HG03571 (cell line): ENCODE results near the gene LMF2.
A peak's percentile ranks its signal among the peaks of the same experiment; 100 is the strongest.
"Not testable (repeated sequence)": the region's sequence is repeated elsewhere in the genome, so short reads cannot be mapped to it uniquely, and the experiment has no call there.

Source experiments
- ATAC-seq: cut with Tn5 transposase; IDR thresholded peaks from one replicate; pipeline ENCODE4 v1.9.1; 2021; ENCODE audit not compliant: unreplicated experiment

Gene LMF2

DNA sequence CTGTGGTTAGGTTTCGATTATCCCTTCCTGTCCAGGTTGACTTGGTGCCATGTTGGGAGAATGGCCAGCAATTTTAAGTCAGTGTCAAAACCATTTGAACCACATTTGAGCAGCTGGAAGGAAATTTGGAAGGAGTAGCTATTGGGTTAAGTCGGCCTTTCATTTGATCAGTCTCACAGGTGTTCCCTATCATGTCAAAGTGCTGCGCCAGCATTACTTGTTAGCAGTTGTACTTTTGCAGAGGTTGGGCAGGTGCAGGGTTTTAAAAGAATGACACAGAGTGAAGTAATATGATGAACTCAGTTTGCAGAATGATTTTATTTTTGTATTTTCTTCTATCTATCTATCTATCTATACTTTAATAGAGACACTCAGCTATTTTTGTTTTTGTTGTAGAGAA is 28.7 kb upstream of the LMF2 start:
- no peak for ATAC-seq

DNA sequence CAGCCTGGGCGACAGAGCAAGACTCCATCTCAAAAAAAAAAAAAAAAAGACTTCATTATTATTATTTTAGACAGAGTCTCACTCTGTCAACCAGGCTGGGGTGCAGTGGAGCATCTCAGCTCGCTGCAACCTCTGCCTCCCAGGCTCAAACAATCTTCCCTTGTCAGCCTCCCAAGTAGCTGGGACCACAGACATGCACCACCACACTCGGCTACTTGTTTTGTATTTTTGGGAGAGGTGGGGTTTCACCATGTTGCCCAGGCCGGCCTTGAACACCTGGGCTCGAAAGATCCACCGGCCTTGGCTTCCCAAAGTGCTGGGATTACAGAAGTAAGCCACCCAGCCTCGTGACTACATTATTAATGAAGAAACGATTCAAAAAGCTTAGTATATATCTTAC is 27.6 kb upstream of the LMF2 start:
- ATAC-seq: no peak

DNA sequence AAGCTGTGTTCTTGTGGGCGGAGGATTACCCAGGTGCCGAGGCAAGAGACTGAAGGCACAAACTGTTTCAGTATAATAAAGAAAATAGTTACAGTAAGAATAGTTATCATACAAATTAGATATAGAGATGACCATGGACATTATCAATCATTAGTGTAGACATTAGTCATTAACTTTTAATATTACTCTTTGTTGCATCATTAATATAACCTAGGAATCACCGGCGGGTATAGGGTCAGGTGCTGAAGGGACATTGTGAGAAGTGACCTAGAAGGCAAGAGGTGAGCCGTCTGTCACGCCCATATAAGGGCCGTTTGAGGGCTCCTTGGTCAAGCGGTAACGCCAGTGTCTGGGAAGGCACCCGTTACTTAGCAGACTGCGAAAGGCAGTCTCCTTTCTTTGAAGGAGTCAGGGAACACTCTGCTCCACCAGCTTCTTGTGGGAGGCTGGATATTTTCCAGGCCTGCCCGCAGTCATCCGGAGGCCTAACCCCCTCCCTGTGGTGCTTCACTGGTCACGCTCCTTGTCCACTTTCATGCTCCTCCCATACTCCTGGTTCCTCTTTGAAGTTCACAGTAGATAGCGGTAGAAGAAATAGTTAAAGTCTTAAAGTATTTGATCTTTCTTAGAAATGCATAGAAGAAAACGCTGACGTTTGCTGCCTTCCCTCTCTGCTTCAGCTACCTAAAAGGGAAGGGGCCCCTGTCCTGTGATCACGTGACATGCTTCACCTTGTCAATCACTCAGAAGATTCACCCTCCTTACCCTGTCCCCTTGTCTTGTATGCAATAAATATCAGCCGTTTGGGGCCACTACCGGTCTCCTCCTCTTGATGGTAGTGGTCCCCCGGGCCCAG is 26.6 kb upstream of the LMF2 start:
- ATAC-seq: not testable (repeated sequence)

DNA sequence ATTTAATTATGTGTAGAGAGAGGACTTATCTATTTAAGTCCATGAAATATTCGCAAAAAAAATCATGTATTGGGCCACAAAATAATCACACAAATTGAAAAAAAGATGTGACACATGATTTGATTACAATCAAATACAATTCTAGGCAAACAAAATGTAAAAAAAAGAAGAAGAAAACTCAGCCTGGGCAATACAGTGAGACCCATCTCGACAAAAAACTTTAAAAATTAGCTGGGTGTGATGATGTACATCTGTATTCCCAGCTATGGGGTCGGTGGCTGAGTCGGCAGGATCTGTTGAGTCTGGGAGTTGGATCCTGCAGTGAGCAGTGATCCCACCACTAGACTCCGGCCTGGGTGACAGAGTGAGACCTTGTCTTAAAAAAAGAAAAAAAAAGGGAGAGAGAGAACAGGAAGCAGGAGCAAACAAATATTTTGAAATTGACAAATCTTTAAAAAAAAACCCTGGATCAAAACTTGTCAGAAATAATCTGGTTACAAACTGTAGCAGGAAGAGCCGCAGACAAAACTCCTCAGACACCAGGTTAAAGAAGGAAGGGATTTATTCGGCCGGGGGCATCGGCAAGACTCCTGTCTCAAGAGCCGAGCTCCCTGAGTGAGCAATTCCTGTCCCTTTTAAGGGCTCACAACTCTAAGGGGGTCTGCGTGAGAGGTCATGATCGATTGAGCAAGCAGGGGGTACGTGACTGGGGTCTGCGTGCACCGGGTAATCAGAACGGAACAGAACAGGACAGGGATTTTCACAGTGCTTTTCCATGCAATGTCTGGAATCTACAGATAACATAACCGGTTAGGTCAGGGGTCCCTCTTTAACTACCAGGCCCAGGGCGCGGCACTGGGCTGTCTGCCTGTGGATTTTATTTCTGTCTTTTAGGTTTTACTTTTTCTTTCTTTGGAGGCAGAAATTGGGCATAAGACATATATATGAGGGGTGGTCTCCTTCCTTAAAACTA is 25.6 kb upstream of the LMF2 start:
- no peak for ATAC-seq

DNA sequence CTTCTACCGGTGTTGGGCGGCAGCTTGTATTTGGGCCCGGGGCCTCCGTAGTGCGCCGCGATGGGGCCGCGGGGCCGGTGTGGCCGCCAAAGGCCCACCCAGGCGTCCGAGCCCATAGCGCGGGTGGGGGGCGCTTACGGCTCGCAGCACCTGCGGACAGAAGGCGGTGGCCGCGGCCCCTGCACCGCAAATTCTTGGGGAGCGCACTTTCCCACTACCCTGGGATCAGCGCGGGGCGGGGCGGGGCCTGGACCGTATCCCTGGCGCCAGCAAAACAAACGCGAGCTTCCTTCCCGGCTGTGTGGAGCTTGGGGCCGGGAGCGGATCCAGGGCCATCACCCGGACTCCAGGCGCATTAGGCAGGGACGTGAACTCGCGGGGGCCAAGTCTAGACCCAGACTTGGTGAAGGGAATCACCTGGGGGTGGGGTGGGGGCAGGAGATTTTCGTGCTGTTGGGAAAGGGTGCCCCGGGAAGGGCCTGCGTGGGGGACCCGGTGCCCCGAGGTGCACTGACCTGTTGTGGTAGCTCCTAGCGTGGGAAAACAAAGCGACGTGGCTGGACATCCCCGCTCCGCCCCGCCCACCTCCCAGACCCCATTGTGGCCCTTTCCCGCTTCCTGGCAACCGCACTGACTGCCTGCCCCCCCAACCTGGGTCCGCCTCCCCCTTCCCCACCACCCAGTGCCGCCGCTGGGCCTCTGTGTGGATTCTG is 24.6 kb upstream of the LMF2 start:
- ATAC-seq: no peak

DNA sequence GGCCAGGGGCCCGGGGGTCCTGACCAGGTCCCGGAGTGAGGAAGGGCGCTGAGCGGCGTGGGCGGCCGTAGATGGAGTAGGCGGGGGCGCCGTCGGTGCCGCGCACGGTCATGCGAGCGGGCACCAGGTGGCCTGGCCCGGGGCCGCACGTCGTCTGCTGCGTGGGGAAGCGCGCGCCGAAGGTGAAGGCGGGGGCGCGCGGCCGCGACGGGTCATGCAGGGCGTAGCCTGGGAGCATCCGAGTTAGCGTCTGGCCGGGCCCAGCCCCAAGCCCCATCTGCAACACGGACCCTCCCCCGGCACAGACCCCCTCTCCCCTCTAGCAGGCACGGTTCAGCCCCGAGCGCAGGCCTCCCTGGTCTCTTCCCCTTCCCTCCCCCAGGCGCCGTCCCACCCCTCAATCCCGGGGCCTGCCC is 24.1 kb upstream of the LMF2 start:
- no peak for ATAC-seq

DNA sequence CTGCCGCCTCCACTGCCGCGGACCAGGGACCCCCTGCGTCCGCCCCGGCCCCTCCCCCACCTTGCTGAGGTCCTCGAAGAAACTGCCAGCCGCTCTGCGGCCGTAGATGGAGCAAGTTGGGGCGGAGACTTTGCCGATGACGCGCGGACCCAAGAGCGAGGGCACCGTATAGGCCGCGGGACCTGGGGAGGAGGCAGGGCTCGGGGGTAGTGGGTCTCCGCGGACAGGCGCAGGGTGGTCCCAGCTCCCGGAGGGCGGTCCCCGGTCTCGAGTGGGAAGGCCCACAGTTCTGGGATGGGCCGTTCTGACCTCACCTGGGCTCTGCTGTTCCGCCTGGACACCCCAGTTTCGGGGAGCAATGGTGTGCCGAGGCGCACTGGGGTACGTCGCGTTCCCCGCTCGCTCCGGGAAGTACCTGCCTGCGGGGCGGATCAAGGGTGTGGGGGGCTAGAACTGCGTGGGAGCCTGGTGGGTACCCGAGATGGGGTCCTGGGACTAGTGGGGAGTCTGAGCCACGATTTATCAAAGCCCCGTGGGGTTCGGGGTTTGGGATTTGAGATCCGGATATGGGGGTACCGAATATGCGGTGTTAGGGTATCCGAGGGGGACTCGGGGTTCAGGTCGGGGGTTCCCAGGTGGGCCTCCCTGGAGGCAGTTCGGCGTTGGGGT is 23.5 kb upstream of the LMF2 start:
- peak; percentile 26 for ATAC-seq

DNA sequence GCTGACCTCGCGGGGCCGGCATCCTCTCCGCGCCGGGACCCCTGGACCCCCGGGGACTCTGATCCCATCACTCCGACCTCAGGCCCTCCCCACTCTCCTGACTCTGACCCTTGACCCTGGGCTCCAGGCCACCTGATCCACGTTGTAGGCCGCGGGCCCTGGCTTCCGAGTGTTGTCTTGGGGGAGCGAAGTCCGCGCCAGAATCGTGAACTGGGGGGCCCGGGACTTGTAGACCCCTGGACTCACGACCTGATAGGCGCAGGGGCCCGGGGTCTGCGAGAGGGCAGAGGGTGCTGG is 23.0 kb upstream of the LMF2 start:
- ATAC-seq: no peak

DNA sequence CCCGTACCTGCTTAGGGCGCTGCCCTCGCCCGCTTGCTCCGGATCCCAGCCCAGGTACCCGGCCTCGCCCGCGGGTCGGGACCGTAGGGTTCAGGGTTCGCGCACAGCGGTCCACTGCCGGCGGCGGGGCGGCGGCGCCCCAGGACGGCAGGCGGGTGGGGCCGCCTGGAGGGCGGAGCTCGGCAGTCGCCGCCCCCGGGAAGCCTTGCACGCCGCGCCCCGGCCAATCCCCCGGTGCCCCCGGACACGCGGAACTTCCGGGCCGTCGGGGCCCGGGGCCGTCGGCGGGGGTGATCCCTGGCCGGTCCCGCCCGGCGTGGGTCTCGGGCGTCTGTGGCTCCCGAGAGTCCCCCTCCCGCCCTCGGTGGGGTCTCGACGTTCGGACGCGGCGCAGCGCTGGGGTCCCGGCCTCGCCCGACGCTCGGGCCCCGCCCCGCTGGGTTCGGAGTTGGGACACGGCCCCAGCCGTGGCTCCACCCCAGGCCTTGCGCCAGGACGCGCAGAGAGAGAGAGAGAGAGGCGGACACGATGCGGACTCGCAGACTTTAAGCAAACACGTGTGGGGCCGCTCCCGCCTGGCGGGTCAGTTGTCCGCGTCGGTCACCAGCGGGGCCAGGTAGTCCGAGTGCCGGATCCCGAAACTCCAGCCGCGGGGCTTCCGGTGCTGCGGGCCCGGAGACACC is 22.5 kb upstream of the LMF2 start, which contains the start of gene TYMP:
Gene TYMP (minus strand): TSS at position 116 of the 683 bp plus-strand sequence. CDS start 303 bp downstream, outside the sequence.
- no peak for ATAC-seq

DNA sequence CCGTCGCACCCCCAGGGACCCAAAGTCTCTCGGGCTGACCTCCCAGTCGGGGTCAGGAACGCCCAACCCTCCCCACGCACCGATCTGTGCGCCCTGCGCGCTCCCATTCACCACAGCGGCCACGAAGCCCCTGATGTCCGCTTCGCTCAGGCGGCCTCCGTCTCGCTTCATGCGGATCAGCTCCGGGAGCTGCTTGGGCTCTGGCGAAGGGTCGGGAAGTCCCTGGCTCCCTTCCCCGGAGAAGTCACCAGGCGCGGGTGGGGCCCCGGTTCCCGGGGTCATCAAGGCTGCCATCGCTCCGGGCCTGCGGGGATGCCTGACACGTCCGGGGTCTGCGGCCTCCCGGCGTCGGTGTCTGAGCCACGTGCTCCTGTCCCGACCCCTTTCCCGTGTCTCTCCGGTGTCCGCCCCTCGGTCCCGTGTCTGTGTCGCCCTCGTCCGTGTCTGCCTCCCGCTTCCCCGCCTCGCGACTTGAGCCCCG is 22.0 kb upstream of the LMF2 start:
- ATAC-seq: no peak

DNA sequence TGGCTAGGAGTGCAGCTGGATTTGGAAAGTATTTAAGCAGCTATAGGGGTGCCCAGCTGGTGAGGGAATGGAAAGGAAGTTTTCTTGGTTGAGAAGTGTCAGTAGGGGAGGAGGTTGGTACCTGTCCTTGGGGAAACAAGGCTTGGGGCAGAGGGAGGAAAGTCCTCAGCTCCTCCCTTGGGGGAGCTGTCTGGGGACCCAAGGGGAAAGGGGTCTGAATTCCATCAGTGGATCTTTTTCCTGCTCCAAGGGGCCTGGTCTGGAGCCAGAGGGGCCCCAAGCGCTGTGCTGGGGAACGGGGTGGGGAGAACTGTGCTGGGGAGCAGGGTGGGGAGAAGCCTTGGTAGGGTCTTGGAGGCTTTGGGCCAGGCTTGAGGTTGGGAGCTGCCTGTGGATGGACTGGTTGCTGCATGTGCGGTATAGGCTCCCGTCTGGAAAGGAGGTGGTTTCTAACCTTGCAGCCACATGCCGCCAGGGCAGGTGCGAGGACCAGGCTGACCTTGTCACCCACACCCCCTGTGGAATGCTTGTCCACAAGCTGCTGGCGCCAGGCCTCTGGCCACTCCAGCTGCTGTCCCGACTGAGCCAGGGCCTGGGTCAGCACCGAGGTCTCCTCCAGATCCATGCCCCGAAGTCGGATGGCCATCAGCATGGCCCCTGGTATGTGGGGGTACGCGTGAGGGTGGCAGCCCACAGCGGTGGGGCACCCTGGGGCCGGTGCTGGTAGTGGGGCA is 21.3 kb upstream of the LMF2 start:
- no peak for ATAC-seq

DNA sequence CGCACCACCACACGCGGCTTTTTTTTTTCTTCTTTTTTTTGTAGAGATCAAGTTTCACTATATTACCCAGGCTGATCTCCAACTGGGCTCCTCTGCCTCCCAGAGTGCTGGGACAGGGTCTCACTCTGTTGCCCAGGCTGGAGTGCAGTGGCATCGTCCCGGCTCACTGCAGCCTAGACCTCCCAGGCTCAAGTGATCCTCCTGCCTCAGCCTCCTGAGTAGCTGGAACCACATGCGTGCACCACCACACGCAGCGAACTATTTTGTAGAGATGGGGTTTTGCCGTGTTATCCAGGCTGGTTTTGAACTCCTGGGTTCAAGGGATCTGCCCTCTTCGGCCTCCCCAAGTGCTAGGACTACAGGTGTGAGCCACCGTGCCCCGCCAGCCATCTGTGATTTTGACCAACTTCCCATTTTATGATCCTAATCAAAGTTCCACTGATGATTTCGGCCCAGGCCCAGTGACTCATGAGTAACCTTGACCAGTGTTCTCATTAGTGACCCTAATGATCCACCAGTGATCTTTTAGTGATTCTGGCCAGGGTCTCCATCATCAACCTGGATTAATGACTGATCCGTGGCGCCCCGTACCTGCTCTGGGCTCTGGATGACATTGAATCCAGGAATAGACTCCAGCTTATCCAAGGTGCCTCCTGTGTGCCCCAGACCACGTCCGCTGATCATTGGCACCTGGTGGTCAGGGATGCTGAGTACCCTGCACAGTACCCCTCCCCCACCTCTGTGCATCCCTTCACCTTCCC is 20.6 kb upstream of the LMF2 start:
- ATAC-seq: no peak

DNA sequence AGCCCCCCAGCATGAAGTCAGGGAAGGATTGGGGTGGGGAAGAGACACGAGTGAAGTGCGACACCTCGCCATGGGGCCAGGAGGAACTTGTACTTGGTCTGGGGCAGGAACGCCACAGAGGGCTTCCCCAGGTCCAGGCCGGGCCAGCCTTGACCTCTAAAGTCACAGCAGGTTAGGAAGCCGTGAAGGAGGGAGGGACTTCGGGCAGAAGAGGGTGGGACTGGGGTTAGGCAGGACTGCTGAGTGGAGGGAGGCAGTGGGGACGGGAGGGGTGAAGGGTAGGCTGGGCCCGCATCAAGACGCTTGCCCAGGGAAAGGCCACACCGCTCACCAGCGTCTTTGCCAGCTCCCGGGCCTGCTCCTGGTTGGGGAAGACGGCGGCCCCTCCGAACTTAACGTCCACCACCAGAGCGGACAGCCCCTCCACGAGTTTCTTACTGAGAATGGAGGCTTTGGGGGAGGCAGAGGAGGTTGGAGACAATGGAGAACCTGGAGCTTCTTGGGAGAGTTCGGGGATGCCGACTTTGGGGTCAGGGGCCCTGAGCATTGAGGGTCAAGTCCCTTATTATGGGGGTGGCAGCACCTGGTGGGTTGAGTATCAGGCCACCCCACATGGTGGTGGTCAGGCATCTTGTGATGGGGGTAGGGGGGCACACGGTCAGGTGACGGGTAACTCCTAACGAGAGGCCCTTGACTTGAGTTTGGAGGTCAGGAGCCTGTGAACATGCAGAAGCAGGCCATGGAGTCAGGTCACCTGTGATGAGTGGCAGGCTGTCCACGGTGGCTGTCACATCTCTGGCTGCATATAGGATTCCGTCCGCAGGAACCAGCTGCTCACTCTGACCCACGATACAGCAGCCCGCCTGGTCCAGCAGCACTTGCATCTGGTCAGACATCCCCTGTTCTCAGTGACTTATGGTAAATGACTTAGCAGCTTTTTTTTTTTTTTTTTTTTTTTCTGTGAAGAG is 19.6 kb upstream of the LMF2 start:
- no peak for ATAC-seq

DNA sequence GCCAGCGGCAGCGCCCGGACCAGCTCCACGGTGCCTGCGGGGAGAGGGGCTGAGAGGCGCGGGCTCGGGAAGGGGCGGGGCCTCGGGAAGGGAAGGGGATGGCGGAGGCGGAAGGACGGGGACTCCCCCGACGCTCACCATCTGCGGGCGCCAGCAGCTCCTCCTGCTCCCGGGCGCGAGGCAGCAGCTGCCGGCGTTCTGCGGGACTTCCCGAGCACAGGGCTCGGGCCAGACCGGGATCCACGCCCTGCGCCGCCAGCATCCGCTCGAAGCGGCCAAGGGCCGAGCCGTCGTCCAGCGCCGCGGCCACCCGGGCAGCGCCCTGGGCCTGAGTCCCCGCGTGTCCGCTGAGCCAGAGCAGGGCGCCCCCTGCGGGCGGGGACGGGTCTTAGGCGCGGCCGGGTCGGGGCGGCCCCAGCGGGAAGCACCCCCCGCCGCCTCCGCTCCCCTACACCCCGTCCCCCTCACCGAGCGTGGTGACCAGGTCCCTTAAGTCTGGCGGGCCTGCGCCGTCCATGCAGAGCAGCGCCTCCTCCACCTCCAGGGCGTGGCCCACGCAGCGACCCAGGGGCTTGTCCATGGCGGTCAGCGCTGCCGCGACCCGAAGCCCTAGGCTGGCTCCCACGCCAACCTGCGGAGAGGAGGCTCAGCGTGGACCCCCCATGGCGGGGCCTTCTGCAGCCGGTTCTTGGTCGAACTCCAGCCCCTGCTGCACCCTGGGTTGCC is 18.8 kb upstream of the LMF2 start:
- peak; percentile 27 for ATAC-seq

DNA sequence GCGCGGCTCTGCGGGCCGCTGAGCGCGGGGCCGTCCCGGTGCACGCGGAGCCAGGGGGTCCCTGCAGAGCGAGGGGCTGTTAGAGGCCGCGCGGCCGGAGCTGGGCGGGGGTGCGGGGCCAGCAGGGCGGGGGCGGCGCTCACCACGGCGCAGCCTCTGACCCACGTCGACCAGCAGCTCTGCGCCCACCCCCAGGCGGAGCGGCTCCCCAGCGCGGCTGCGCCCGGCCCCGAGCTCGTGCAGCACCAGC is 18.3 kb upstream of the LMF2 start:
- peak; percentile 9 for ATAC-seq

DNA sequence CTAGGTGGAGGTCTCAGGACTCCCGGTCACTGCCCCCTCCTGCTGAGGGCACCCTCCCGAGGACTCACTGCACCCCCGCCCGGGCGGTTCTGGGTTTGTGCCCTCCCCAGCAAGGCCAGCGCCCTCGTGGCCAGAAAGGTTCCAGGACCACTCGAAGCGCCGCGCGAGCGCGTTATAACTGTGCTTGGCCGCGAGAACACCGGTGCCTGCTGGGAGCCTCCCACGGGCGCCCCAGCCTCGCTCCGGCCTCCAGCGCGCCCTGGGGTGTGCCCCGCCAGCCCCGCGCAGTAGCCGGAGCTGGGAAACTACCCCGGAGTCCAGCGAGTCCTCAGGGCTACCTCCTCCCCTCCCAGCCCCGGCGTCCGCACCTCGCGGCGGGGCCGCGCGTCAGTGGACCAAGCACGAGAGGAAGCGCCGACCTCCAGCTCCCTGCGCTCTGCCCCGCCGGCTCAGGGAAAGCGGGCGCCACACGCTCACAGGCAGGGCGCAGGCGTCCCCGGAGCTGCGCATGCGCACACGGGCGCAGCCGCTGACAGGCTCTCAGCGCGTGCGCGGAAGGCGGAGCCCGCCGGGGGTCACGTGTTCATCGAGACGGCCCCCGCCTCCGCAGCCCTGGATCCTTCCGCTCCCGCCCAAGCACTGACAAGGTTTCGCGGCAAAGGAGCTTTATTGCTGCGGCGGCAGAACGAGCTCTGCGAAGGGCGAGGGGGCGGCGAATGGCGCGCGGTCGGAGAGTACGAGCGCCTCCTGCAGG is 17.8 kb upstream of the LMF2 start, which contains the start of gene SCO2:
Gene SCO2 (minus strand): TSS at position 495 of the 754 bp plus-strand sequence. CDS start 1,187 bp downstream, outside the sequence.
- ATAC-seq: peak; percentile 36
